MM.1S (cell line): ENCODE data around the gene CNTFR.
A peak's percentile ranks its signal among the peaks of the same experiment; 100 is the strongest.

Experiments
- DNase-seq: peaks from one replicate; pipeline ENCODE4 v3.0.0-alpha.2; 2015
- H2AFZ ChIP-seq: fragments of 300-600 bp; sonication (generic); 2 replicates; pipeline ENCODE4 v1.6.0; 2016; ENCODE audit warnings: antibody characterized with exemption, low read length
- H3F3A ChIP-seq: fragments of 300-600 bp; sonication (generic); 2 replicates; pipeline ENCODE4 v1.6.1; 2016; ENCODE audit warnings: mild to moderate bottlenecking, antibody characterized with exemption, low read length, moderate library complexity, mixed read lengths; ENCODE audit not compliant: insufficient read depth
- H3K27ac ChIP-seq: fragments of 300-600 bp; sonication (generic); 2 replicates; pipeline ENCODE4 v1.5.1; 2016; ENCODE audit warnings: mild to moderate bottlenecking, low read length
- H3K27me3 ChIP-seq: fragments of 300-600 bp; sonication (generic); replicated peaks from 2 replicates; pipeline ENCODE4 v1.6.0; 2016; ENCODE audit warnings: low read length; ENCODE audit not compliant: insufficient read depth
- H3K36me3 ChIP-seq: fragments of 300-600 bp; sonication (generic); replicated peaks from 2 replicates; pipeline ENCODE4 v1.6.1; 2016; ENCODE audit warnings: mild to moderate bottlenecking, low read length, mixed read lengths; ENCODE audit not compliant: insufficient read depth
- H3K4me1 ChIP-seq: fragments of 300-600 bp; sonication (generic); 2 replicates; pipeline ENCODE4 v1.6.1; 2016; ENCODE audit warnings: low read length, mixed read lengths
- H3K4me2 ChIP-seq: fragments of 300-600 bp; sonication (generic); 2 replicates; pipeline ENCODE4 v1.6.0; 2016; ENCODE audit warnings: low read depth, low read length
- H3K4me3 ChIP-seq: fragments of 300-600 bp; sonication (generic); 2 replicates; pipeline ENCODE4 v1.5.1; 2016; ENCODE audit warnings: low read length, mixed read lengths
- H3K79me2 ChIP-seq: fragments of 300-600 bp; sonication (generic); 2 replicates; pipeline ENCODE4 v1.6.1; 2016; ENCODE audit warnings: mixed run types, low read length, mixed read lengths
- H3K9ac ChIP-seq: fragments of 300-600 bp; sonication (generic); 2 replicates; pipeline ENCODE4 v1.6.1; 2016; ENCODE audit warnings: low read length, mixed read lengths
- H3K9me2 ChIP-seq: fragments of 300-600 bp; sonication (generic); replicated peaks from 2 replicates; pipeline ENCODE4 v1.6.1; 2016; ENCODE audit warnings: mild to moderate bottlenecking, low read length, mixed read lengths; ENCODE audit not compliant: insufficient read depth
- H3K9me3 ChIP-seq: fragments of 300-600 bp; sonication (generic); replicated peaks from 2 replicates; pipeline ENCODE4 v1.6.1; 2016; ENCODE audit warnings: mild to moderate bottlenecking, low read length, mixed read lengths; ENCODE audit not compliant: insufficient read depth
- H4K20me1 ChIP-seq: fragments of 300-600 bp; sonication (generic); 2 replicates; pipeline ENCODE4 v1.6.1; 2016; ENCODE audit warnings: mild to moderate bottlenecking, low read length, moderate library complexity, mixed read lengths; ENCODE audit not compliant: insufficient read depth
- EZH2 ChIP-seq: fragments of 300-600 bp; sonication (generic); optimal IDR thresholded peaks from 2 replicates; pipeline ENCODE3; 2017; ENCODE audit warnings: low read depth, mild to moderate bottlenecking, antibody characterized with exemption, low read length, mixed read lengths
- EZH2phosphoT487 ChIP-seq: fragments of 300-600 bp; sonication (generic); IDR thresholded peaks from 2 replicates; pipeline ENCODE4 v1.6.1; 2018; ENCODE audit warnings: antibody characterized with exemption, low read length
- TF ChIP-seq, protein P1 (sequence below): fragments of 300-600 bp; sonication (generic); IDR thresholded peaks from 2 replicates; pipeline ENCODE4 v1.5.1; 2016; ENCODE audit warnings: antibody characterized with exemption, low read length, mixed read lengths

CNTFR gene

DNA sequence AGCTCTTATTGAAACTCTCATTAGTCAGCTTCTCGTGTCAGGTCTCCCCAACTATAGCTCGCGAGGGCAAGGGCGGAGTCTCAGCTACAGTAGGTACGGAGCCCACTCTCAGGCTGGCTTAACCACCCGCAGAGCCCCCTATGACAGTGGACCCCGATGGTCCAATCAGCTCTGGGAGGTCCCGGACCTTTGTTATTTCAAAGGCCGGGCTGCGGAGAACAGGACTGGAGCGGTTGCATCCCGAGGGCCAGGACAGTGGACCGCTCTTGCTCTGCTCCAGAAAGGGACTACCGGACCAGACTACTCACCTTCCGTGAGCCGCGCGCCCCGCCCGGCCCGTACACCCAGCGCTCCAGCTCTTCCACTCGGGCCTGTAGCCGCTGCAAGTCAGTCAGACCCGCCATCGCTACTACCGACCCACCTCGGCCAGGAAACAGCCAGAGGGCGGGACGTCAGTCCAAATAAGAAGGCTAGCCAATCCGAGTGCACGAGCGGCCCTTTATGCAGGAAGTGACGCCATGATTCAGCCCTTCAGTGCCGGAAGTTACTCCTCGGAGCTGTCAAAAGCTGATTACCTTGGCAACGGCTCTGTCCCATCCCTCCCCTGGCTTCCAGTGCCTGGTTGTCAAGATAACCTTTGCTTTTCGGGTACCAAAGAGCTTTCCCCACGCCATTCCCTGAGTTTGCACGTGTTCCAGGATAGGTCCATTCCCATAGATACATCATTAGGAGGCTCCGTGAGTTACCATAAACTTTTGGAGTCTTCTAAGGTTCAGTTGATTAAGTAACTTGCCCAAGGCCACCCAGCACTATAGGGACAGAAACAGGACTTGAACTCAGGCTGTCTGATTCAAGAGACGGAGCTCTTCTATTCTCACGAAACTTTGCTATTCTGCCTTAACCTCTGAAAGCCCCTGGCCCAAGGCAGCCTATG, 30.8 kb upstream of the CNTFR start, which contains the start of gene DCTN3:
TSS of gene DCTN3 (minus strand) at position 435 of the 934 bp plus-strand sequence. CDS start at position 404, 31 bp downstream.
- H3K27me3 ChIP-seq, result peaks cover 28% of the 10 kb centered on the region
- peaks cover 12% of the 10 kb centered on the region; the same call in 1 of the 2 replicates for H3K4me1 ChIP-seq
- peak within 1 kb of the TSS; percentile 89 for H3K4me2 ChIP-seq
- peak; percentile 98 for DNase-seq
- peak within 1 kb of the TSS; percentile 74 for H3K4me3 ChIP-seq
- H4K20me1 ChIP-seq, result no peaks in the 10 kb centered on the region
- no peaks in the 10 kb centered on the region for H3K36me3 ChIP-seq
- no peaks in the 10 kb centered on the region for H3F3A ChIP-seq
- no peaks in the 10 kb centered on the region for H3K9me2 ChIP-seq
- TF ChIP-seq, protein P1, sequence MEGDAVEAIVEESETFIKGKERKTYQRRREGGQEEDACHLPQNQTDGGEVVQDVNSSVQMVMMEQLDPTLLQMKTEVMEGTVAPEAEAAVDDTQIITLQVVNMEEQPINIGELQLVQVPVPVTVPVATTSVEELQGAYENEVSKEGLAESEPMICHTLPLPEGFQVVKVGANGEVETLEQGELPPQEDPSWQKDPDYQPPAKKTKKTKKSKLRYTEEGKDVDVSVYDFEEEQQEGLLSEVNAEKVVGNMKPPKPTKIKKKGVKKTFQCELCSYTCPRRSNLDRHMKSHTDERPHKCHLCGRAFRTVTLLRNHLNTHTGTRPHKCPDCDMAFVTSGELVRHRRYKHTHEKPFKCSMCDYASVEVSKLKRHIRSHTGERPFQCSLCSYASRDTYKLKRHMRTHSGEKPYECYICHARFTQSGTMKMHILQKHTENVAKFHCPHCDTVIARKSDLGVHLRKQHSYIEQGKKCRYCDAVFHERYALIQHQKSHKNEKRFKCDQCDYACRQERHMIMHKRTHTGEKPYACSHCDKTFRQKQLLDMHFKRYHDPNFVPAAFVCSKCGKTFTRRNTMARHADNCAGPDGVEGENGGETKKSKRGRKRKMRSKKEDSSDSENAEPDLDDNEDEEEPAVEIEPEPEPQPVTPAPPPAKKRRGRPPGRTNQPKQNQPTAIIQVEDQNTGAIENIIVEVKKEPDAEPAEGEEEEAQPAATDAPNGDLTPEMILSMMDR, result no peak
- TF ChIP-seq EZH2, result no peak
- no peak for TF ChIP-seq EZH2phosphoT487
- peak within 1 kb of the TSS; percentile 80 for H3K9ac ChIP-seq
- H3K27ac ChIP-seq, result no peak within 1 kb of the TSS
- H3K9me3 ChIP-seq, result no peaks in the 10 kb centered on the region
- peak within 1 kb of the TSS; percentile 94 for H2AFZ ChIP-seq
- H3K79me2 ChIP-seq, result peaks cover 23% of the 10 kb centered on the region

DNA sequence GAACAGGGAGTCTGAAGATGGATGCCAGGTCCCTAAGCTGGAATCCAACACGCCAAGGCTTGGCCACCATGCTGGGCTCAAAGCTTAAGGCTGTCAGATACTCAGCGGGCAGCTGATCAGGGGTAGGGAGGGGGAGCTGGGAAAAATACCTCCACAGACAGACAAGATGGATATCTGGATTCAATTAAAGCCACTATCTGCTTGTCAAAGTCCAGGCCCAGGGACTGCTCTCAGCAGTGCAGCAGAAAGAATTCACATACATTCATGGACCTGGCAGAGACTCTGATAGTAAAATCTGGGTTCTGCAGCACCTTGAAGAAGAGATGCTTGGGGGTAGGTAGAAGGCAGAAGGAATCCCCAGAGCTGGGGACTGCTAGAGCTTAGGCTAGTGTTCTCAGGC, 25.6 kb upstream of the CNTFR start:
- no peak overlapping the region for H3K9ac ChIP-seq
- H3K4me1 ChIP-seq, result peaks cover 13% of the 10 kb centered on the region; the same call in 1 of the 2 replicates
- H3K9me3 ChIP-seq, result no peaks in the 10 kb centered on the region
- no peaks in the 10 kb centered on the region for H3K36me3 ChIP-seq
- H2AFZ ChIP-seq, result no peak overlapping the region
- peaks cover 36% of the 10 kb centered on the region for H3K79me2 ChIP-seq
- H3K9me2 ChIP-seq, result no peaks in the 10 kb centered on the region
- H3K4me3 ChIP-seq, result no peak overlapping the region
- H3F3A ChIP-seq, result peaks cover 6% of the 10 kb centered on the region; the same call in 1 of the 2 replicates
- no peak for DNase-seq
- TF ChIP-seq EZH2phosphoT487 (no peak), EZH2 (no peak)
- TF ChIP-seq, protein P1, result no peak
- no peaks in the 10 kb centered on the region for H4K20me1 ChIP-seq
- H3K27ac ChIP-seq, result no peak overlapping the region
- H3K27me3 ChIP-seq, result no peaks in the 10 kb centered on the region
- no peak overlapping the region for H3K4me2 ChIP-seq

DNA sequence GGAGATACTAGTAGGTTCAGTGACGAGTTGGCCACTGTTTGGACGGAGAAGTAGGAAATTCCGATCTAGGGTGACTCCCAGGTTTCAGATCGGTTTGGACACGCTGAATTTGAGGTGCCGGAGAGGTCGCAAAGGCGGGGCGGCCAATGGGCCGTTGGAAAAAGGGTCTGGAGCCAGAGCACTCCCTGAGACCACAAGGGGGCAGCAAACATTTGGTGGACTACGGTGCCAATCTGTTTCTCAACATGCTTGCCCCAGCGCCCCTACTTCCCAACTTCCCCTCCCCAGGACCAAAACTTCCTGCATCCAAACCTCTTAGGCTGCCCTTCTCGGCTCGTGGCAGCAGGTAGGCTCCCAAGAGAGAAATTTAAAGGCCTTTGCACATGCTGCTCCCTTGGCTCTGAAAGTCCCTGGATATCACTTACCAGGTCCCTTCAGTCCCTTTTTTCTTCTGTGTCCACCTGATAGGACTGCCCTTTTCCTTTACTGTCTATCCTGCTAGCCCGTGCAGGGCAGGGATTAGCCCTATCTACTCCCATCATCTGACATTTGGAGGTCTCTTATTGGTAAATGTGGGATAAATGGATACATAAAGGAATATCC, 23.4 kb upstream of the CNTFR start:
- peak; percentile 77 for DNase-seq
- TF ChIP-seq, protein P1, result peak; percentile 84
- TF ChIP-seq EZH2, result no peak
- Histone ChIP-seq H4K20me1 (no peaks in the 10 kb centered on the region), H3K79me2 (peaks cover 14% of the 10 kb centered on the region), H3K36me3 (no peaks in the 10 kb centered on the region), H3K4me1 (peaks cover 6% of the 10 kb centered on the region; the same call in 1 of the 2 replicates), H3K9me2 (no peaks in the 10 kb centered on the region), H3K4me3 (peak overlapping the region; percentile 86), H3K27me3 (no peaks in the 10 kb centered on the region), H3F3A (peaks cover 6% of the 10 kb centered on the region; the same call in 1 of the 2 replicates), H2AFZ (peak overlapping the region; percentile 76), H3K27ac (no peak overlapping the region; the same call in 1 of the 2 replicates), H3K9me3 (no peaks in the 10 kb centered on the region), H3K4me2 (peak overlapping the region; percentile 97), H3K9ac (peak overlapping the region; percentile 89; the same call in 1 of the 2 replicates)
